HG03432 (cell line): ENCODE results near the gene ALG14.
"Not testable (repeated sequence)": the region's sequence is repeated elsewhere in the genome, so short reads cannot be mapped to it uniquely, and the experiment has no call there.

Source experiments
- ATAC-seq: cut with Tn5 transposase; IDR thresholded peaks from one replicate; pipeline ENCODE4 v1.9.1; 2021; ENCODE audit warnings: mild to moderate bottlenecking, moderate library complexity; ENCODE audit not compliant: unreplicated experiment

The ALG14 gene

GRCh38 chr1:94958081-94958480 lies 114.7 kb downstream of the ALG14 start:
- ATAC-seq, result no peak

GRCh38 chr1:94955767-94956632 lies 116.8 kb downstream of the ALG14 start:
- ATAC-seq, result no peak

- no peak for ATAC-seq
Measured at GRCh38 chr1:94954263-94955220, 118.2 kb downstream of the ALG14 start.

GRCh38 chr1:94953746-94954145 lies 119.0 kb downstream of the ALG14 start:
- no peak for ATAC-seq

DNA sequence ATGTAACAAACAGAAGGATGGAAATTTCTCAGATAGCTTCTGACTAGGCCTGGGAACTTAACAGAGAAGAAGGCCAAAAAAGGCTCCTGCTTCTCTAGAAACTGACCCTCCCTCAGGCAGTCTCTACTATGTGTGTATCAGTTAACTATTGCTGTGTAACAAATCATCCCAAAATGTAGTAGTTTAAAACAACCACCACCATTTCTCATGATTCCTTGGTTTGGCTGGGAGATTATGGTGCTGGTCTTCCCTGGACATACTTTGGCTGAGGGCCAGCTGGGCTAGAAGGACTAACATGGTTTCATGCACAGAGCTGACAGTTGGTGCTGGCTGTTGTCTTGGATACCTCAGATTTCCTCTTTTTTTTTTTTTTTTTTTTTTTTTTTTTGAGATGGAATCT lies 119.6 kb downstream of the ALG14 start:
- ATAC-seq, result no peak

DNA sequence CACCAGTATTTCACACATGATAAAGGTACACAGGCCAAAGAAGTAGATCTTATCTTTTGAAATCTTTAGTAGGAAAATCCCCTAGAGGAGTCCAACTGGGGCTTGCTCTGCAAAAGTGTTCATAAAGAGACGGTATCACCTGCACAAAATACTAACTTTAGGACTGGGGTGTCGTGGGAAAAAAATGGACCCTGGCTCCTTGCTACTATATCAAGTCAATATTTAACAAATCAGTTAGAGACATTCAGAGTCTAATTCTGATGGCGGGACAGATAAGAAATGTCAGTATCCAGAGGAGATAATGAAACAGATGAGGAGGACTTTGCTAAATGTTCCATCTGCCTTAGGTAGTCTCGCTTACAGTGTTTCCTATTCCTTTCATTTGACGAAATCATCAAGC lies 120.2 kb downstream of the ALG14 start:
- no peak for ATAC-seq

DNA sequence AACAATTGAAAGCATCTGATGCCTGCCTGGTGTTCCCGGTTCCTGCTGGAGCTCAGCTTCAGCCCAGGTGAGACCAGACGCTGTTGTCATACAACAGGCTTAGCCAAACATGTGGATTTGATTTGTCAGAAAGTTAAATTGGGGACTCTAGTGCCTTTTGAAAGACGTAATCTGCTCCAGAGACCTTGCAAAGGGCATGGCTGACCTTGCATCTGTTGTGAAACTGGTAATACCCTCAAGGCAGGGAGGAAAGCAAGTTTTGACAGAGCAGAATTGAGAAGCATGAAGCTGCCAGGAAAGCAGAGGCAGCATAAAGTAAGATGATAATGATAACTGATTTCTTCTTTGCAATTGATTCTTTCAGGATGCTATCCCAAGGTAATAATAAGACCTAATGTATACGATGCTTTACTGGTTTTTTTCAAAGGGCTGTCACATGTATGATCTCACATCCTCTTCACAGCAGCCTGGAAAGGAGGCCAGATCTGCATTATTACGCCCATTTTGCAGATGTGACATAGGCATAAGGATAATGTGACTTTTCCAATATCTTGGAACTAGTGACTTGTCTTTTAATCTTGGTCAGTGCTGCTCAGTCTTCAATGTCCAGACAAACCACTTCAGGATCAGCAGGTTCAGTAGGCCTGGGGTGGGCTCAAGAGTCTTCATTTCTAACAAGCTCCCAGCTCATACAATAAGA lies 121.1 kb downstream of the ALG14 start:
- ATAC-seq, result no peak

DNA sequence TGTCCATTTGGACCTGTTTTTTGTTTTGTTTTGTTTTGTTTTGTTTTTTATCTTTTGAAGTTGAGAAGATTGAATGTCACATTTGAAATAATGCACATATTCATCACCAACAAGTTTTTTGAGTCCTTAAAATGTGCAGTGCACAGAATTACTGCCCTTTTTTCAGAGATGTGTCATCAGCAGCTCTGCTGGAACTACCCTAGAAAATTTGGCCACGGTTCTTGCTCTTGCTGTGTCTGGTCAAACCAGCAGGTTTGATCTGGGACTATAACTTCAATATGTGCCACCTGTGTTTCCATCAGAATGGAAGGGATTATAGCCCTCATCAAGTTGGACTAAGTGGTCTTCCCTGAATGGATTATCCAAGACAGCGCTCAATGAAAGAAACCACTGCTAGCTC lies 121.7 kb downstream of the ALG14 start:
- ATAC-seq, result no peak

- ATAC-seq, result no peak
Measured at GRCh38 chr1:94949681-94950661, 122.8 kb downstream of the ALG14 start.

- ATAC-seq, result no peak
Measured at GRCh38 chr1:94947437-94947836, 125.3 kb downstream of the ALG14 start.

- ATAC-seq, result no peak
Measured at GRCh38 chr1:94946886-94947285, 125.9 kb downstream of the ALG14 start.

DNA sequence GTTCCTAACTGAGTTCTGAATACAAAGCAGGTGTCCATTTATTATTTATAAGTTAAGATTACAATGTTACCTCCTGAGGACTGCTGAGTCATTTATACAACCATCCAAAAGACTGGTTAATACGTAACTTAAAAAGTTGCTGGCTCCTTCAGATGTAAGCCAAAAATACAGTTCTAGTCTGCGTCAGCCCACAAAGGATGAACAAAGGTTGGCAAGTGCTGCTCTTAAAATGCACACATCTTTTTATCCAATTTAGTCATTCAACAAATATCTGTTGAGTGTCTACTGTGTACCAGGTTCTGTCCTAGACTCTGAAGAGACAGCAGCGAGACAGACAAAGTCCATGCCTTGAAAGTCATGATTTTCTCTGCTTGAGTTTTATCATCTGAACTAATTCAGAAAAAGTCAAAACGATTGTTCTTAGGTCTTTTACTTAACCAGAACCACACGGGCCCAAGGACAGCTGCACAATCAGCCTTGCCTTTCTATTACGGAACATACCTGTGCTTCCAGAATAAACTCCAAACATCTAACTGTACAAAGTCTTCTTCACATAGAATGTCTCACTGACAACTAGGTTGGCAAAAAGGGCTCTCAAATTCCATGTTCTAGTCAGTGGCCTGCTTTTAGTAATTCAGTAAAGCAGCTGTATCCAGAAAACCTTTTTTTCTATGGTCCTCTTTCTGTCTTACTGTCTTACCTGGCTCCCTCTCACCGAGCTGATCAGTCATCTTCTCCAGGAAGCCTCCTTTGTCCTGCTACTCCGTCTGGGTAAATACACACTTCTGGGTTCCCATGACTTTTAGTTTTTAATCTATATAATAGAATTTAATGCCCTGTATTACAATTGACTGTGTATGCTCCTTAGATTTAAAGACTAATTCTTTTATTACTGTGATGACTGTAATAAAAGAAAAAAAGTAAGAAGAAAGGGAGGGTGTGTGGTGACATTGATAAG lies 130.3 kb downstream of the ALG14 start:
- no peak for ATAC-seq

DNA sequence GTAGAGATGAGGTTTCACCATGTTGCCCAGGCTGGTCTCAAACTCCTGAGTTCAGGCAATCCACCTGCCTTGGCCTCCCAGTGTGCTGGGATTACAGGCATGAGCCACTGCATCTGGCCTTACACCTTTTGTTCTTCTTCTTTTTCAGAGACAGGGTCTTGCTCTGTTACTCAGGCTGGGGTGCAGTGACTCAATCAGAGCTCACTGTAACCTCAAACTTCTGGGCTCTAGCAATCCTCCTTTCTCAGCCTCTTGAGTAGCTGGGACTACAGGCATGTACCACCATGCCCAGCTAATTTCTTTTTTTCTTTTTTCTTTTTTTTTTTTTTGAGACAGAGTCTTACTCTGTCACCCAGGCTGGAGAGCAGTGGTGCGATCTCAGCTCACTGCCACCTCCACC lies 131.3 kb downstream of the ALG14 start:
- not testable (repeated sequence) for ATAC-seq

DNA sequence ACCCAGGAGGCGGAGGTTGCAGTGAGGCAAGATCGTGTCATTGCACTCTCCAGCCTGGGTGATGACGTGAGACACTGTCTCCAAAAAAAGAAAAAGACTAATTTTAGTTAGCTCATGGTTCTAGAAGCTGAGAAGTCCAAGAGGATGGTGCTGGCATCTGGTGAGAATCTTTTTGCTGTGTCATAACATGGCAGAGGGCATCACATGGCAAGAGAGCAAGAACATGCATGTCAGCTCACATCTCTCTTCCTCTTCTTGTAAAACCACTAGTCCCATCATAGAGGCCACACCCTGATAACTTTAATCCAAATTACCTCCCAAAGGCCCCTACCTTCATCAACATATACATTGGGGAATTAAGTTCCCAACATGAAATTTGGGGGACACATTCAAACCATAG lies 132.0 kb downstream of the ALG14 start:
- no peak for ATAC-seq

- ATAC-seq, result no peak
Measured at GRCh38 chr1:94937820-94938219, 134.9 kb downstream of the ALG14 start.

GRCh38 chr1:94936861-94937620 lies 135.7 kb downstream of the ALG14 start:
- no peak for ATAC-seq

DNA sequence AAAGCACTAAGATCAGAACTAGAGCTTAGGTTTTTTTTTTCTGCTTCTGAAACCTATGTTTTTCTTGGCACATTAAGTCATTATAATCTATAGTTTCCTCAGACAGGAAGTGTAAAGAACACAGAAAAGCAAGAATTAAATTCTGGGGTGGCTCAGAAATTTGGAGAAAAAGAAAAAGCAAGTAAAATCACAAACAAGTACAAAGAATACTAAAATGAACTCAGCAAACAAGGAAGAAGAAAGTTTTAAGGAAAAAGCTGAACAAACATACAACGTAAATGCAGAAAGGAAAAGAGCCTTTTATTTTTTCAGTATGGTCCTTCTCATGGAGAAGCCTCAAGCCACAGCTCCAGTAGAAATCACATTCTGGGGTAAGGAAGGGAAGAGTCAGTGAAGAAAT lies 137.3 kb downstream of the ALG14 start:
- no peak for ATAC-seq

DNA sequence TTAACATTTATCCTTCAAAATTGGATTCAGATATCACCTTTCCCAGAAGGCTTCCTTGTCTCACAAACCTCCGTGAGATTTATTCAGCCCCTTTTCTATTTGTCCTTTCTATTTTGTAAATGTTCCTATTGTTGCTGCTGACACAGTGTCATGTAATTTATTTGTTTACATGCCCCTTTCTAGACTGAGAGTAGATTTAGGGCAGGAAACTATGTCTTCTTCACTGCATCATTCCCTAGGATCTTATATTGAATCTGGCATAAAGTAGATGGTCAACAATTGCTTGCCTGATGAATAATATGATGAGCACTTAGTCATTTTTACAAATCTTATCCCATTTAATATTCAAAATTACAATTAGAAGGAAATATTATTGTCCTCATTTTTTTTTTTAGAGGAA lies 137.7 kb downstream of the ALG14 start:
- ATAC-seq, result no peak
